K562 (cell line): ENCODE measurements around the gene ALDH16A1. TPM values are rescaled to one million over a fixed set of nuclear protein-coding genes. Genes with fewer than 3 reads are reported as not detected.

ENCODE experiments used
- ARHGAP35 ChIP-seq: fragments of 450-650 bp; IDR thresholded peaks from 2 replicates; pipeline ENCODE4 v1.6.1; 2018; ENCODE audit not compliant: partially characterized antibody
- KAT7 ChIP-seq: sonication (generic); formaldehyde crosslinking; IDR thresholded peaks from 2 replicates; pipeline ENCODE4 v1.8.0; 2022; ENCODE audit warnings: missing genetic modification reagents, mild to moderate bottlenecking, borderline replicate concordance
- RBFOX2 ChIP-seq: fragments of 200-400 bp; formaldehyde crosslinking; IDR thresholded peaks from 2 replicates; pipeline ENCODE4 v1.6.1; 2017; ENCODE audit warnings: low read depth, mild to moderate bottlenecking, low read length, moderate library complexity
- TGIF2 ChIP-seq: sonication (generic); formaldehyde crosslinking; IDR thresholded peaks from 2 replicates; pipeline ENCODE4 v1.8.1; 2022; ENCODE audit warnings: mild to moderate bottlenecking, missing genetic modification reagents, moderate library complexity
- polyA plus RNA-seq, 8 experiments: library from polyadenylated mRNA; depleted of rRNA in 4 of 8; stranded (reverse) in 5 of 8; unstranded in 3 of 8; fragments of >200 nt; fragmentation: Nextera tagmentation in 2 of 8; fragmentation: Illumina TruSeq in 1 of 8; extraction: Ambion mirVana in 2 of 8; extraction: Trizol in 1 of 8; gene quantifications; 2 replicates each; pipeline versions ENCODE4 v1.2.1 to v1.2.3, GENCODE V29; 2011 to 2014; ENCODE audit warnings: inconsistent platforms in 1 of 8, missing spikeins in 1 of 8
- total RNA-seq, 7 experiments: library from RNA; depleted of rRNA in 6 of 7; stranded (reverse); fragments of >200 nt in 6 of 7; fragmentation: Illumina TruSeq in 2 of 7; extraction: Trizol in 2 of 7; gene quantifications; 2 replicates each; pipeline versions ENCODE4 v1.2.1 to v1.2.3, GENCODE V29; 2011 to 2021; ENCODE audit warnings: low replicate concordance in 1 of 7
- TF ChIP-seq, protein P1 (sequence below), 2 experiments: IDR thresholded peaks; 2 replicates each; pipeline ENCODE4 v1.6.1; 2012; ENCODE audit warnings: improper control_type of control experiment in 2 of 2, low read depth in 2 of 2, low read length in 2 of 2, borderline replicate concordance in 1 of 2
- TF ChIP-seq, protein P2 (sequence below): fragments of 450-650 bp; IDR thresholded peaks from 2 replicates; pipeline ENCODE4 v1.6.1; 2016; ENCODE audit warnings: mild to moderate bottlenecking, moderate library complexity
- TF ChIP-seq, protein P3 (sequence below): fragments of 450-650 bp; IDR thresholded peaks from 2 replicates; pipeline ENCODE4 v1.7.1; 2018; ENCODE audit warnings: mild to moderate bottlenecking, low read depth; ENCODE audit not compliant: partially characterized antibody

The ALDH16A1 gene
- total and polyA plus RNA-seq, 9 of the 15 experiments (the other 6 are each of a cell fraction or from before 2014, with no cell fraction given): 2.2 to 52.2 (median 7.6) TPM

DNA sequence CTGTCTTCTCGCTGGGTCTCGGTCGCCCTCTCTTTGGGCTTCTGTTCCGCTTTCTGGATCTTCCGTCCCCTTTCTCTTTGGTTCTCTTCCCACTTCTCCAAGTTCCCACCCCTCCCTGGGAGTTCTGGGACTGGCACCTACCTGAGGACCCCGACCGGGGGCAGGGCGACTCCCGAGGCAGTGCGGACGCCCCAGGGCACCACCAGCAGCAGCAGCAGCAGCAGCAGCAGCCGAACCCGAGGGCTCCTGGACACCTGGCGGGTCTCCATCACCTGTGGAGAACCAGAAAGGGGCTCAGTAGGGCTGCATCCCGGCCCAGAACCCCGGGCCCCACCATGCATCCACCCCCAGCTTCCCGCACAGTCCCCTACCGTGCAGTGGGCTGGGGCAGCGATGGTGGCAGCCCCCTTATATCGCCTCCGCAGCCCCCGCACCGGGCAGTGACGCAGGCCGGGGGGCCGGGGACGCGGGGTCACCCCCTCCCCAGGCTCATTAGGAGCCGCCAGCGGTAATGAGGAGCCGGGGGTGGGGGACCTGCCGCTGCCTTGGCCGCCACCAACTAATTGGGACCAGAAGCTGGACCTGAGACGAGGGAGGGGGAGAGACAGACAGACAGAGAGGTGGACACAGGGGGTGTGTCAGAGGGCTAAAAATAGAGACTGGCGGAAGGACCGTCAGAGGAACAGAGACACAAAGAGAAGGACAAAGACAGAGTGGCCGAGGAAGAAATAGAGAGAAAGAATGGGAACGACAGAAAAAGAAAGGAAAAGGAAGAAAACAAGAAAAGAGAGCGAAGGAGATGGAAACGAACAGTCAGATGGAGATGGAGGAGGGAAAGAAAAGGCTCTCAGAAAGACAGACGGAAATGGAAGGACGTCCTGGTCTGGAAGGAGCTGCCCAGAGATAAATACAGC, 29.7 kb upstream of the ALDH16A1 start, which contains the start of gene PTH2 (continued):
- TF ChIP-seq, protein P1, sequence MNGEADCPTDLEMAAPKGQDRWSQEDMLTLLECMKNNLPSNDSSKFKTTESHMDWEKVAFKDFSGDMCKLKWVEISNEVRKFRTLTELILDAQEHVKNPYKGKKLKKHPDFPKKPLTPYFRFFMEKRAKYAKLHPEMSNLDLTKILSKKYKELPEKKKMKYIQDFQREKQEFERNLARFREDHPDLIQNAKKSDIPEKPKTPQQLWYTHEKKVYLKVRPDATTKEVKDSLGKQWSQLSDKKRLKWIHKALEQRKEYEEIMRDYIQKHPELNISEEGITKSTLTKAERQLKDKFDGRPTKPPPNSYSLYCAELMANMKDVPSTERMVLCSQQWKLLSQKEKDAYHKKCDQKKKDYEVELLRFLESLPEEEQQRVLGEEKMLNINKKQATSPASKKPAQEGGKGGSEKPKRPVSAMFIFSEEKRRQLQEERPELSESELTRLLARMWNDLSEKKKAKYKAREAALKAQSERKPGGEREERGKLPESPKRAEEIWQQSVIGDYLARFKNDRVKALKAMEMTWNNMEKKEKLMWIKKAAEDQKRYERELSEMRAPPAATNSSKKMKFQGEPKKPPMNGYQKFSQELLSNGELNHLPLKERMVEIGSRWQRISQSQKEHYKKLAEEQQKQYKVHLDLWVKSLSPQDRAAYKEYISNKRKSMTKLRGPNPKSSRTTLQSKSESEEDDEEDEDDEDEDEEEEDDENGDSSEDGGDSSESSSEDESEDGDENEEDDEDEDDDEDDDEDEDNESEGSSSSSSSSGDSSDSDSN (IDR thresholded peaks at IDR 0.05; ENCODE audit: borderline replicate concordance in 1 of 2, low read depth in 2 of 2, low read length in 2 of 2): no peak
- TF ChIP-seq TGIF2 (CRISPR knock-in tag): no peak
- TF ChIP-seq, protein P2, sequence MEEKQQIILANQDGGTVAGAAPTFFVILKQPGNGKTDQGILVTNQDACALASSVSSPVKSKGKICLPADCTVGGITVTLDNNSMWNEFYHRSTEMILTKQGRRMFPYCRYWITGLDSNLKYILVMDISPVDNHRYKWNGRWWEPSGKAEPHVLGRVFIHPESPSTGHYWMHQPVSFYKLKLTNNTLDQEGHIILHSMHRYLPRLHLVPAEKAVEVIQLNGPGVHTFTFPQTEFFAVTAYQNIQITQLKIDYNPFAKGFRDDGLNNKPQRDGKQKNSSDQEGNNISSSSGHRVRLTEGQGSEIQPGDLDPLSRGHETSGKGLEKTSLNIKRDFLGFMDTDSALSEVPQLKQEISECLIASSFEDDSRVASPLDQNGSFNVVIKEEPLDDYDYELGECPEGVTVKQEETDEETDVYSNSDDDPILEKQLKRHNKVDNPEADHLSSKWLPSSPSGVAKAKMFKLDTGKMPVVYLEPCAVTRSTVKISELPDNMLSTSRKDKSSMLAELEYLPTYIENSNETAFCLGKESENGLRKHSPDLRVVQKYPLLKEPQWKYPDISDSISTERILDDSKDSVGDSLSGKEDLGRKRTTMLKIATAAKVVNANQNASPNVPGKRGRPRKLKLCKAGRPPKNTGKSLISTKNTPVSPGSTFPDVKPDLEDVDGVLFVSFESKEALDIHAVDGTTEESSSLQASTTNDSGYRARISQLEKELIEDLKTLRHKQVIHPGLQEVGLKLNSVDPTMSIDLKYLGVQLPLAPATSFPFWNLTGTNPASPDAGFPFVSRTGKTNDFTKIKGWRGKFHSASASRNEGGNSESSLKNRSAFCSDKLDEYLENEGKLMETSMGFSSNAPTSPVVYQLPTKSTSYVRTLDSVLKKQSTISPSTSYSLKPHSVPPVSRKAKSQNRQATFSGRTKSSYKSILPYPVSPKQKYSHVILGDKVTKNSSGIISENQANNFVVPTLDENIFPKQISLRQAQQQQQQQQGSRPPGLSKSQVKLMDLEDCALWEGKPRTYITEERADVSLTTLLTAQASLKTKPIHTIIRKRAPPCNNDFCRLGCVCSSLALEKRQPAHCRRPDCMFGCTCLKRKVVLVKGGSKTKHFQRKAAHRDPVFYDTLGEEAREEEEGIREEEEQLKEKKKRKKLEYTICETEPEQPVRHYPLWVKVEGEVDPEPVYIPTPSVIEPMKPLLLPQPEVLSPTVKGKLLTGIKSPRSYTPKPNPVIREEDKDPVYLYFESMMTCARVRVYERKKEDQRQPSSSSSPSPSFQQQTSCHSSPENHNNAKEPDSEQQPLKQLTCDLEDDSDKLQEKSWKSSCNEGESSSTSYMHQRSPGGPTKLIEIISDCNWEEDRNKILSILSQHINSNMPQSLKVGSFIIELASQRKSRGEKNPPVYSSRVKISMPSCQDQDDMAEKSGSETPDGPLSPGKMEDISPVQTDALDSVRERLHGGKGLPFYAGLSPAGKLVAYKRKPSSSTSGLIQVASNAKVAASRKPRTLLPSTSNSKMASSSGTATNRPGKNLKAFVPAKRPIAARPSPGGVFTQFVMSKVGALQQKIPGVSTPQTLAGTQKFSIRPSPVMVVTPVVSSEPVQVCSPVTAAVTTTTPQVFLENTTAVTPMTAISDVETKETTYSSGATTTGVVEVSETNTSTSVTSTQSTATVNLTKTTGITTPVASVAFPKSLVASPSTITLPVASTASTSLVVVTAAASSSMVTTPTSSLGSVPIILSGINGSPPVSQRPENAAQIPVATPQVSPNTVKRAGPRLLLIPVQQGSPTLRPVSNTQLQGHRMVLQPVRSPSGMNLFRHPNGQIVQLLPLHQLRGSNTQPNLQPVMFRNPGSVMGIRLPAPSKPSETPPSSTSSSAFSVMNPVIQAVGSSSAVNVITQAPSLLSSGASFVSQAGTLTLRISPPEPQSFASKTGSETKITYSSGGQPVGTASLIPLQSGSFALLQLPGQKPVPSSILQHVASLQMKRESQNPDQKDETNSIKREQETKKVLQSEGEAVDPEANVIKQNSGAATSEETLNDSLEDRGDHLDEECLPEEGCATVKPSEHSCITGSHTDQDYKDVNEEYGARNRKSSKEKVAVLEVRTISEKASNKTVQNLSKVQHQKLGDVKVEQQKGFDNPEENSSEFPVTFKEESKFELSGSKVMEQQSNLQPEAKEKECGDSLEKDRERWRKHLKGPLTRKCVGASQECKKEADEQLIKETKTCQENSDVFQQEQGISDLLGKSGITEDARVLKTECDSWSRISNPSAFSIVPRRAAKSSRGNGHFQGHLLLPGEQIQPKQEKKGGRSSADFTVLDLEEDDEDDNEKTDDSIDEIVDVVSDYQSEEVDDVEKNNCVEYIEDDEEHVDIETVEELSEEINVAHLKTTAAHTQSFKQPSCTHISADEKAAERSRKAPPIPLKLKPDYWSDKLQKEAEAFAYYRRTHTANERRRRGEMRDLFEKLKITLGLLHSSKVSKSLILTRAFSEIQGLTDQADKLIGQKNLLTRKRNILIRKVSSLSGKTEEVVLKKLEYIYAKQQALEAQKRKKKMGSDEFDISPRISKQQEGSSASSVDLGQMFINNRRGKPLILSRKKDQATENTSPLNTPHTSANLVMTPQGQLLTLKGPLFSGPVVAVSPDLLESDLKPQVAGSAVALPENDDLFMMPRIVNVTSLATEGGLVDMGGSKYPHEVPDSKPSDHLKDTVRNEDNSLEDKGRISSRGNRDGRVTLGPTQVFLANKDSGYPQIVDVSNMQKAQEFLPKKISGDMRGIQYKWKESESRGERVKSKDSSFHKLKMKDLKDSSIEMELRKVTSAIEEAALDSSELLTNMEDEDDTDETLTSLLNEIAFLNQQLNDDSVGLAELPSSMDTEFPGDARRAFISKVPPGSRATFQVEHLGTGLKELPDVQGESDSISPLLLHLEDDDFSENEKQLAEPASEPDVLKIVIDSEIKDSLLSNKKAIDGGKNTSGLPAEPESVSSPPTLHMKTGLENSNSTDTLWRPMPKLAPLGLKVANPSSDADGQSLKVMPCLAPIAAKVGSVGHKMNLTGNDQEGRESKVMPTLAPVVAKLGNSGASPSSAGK: no peak
- no peak for TF ChIP-seq KAT7
- TF ChIP-seq, protein P3, sequence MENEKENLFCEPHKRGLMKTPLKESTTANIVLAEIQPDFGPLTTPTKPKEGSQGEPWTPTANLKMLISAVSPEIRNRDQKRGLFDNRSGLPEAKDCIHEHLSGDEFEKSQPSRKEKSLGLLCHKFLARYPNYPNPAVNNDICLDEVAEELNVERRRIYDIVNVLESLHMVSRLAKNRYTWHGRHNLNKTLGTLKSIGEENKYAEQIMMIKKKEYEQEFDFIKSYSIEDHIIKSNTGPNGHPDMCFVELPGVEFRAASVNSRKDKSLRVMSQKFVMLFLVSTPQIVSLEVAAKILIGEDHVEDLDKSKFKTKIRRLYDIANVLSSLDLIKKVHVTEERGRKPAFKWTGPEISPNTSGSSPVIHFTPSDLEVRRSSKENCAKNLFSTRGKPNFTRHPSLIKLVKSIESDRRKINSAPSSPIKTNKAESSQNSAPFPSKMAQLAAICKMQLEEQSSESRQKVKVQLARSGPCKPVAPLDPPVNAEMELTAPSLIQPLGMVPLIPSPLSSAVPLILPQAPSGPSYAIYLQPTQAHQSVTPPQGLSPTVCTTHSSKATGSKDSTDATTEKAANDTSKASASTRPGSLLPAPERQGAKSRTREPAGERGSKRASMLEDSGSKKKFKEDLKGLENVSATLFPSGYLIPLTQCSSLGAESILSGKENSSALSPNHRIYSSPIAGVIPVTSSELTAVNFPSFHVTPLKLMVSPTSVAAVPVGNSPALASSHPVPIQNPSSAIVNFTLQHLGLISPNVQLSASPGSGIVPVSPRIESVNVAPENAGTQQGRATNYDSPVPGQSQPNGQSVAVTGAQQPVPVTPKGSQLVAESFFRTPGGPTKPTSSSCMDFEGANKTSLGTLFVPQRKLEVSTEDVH: no peak
- TF ChIP-seq ARHGAP35: peak; percentile 29
- TF ChIP-seq RBFOX2: no peak
